ENCODE data around the gene PCDH9.

Gene PCDH9

DNA sequence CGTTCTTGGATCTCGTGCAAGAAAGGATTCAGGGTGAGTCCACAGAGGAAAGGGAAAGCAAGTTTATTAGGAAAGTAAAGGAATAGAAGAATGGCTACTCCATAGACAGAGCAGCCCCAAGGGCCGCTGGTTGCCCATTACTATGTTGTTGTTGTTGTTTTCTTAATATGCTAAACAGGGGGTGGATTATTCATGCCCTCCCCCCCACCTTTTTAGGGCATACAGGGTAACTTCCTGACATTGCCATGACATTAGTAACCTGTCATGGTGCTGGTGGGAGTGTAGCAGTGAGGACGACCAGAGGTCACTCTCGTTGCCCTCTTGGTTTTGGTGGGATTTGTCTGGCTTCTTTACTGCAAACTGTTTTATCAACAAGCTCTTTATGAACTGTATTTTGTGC, 29.1 kb upstream of the PCDH9 start:
- Histone ChIP-seq H3K36me3 (ENCODE audit: insufficient read depth, insufficient read length, low read length) (no peaks in the 10 kb centered on the region), H3K4me1 (ENCODE audit: insufficient read depth, insufficient read length) (no peaks in the 10 kb centered on the region), H3K27me3 (ENCODE audit: insufficient read depth, insufficient read length) (no peaks in the 10 kb centered on the region), H3K9ac (ENCODE audit: insufficient read length, low read depth) (no peak overlapping the region), H3K9me3 (ENCODE audit: insufficient read depth, low read length) (no peaks in the 10 kb centered on the region), H3K4me3 (ENCODE audit: insufficient read length, low read depth) (no peak overlapping the region)
- no peak for DNase-seq (ENCODE audit: low read depth, low spot score)
- TF ChIP-seq ZNF274 (IDR thresholded peaks at IDR 0.05; ENCODE audit: low read depth, low read length): no peak
- no peak for TF ChIP-seq SUZ12 (IDR thresholded peaks at IDR 0.05; ENCODE audit: extremely low read depth, insufficient read depth, insufficient read length)
- no peak for TF ChIP-seq YY1 (IDR thresholded peaks at IDR 0.05; ENCODE audit: insufficient read depth, insufficient read length)

GRCh38 chr13:67258482-67258881, 28.3 kb upstream of the PCDH9 start:
- Histone ChIP-seq H3K27me3 (ENCODE audit: insufficient read depth, insufficient read length) (no peaks in the 10 kb centered on the region), H3K4me3 (ENCODE audit: insufficient read length, low read depth) (no peak overlapping the region), H3K9me3 (ENCODE audit: insufficient read depth, low read length) (no peaks in the 10 kb centered on the region), H3K9ac (ENCODE audit: insufficient read length, low read depth) (no peak overlapping the region), H3K36me3 (ENCODE audit: insufficient read depth, insufficient read length, low read length) (no peaks in the 10 kb centered on the region), H3K4me1 (ENCODE audit: insufficient read depth, insufficient read length) (no peaks in the 10 kb centered on the region)
- DNase-seq (ENCODE audit: low read depth, low spot score): peak; percentile 54
- no peak for TF ChIP-seq SUZ12 (IDR thresholded peaks at IDR 0.05; ENCODE audit: extremely low read depth, insufficient read depth, insufficient read length)
- no peak for TF ChIP-seq YY1 (IDR thresholded peaks at IDR 0.05; ENCODE audit: insufficient read depth, insufficient read length)
- no peak for TF ChIP-seq ZNF274 (IDR thresholded peaks at IDR 0.05; ENCODE audit: low read depth, low read length)

DNA sequence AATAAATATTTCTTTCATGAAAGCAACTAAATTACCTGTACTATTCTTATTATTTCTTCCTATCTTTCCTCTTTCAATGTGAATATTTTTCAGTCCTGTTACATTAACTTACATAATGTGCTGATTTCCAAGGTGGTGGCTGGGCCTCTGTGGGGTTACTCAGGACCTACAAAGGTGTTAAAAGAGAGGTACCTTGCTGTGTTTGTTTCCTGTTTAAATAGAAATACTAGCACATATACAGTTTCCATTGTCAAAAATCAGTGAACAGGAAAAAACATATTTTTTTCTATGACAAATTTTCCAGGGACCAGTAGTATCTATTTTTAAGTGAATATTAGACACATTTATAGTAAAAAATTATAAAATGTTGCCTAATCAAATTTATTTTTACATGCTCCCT, 8.7 kb upstream of the PCDH9 start:
- DNase-seq (ENCODE audit: low read depth, low spot score): no peak
- H3K9ac ChIP-seq (ENCODE audit: insufficient read length, low read depth): no peak overlapping the region
- no peaks in the 10 kb centered on the region for H3K36me3 ChIP-seq (ENCODE audit: insufficient read depth, insufficient read length, low read length)
- no peaks in the 10 kb centered on the region for H3K9me3 ChIP-seq (ENCODE audit: insufficient read depth, low read length)
- H3K4me3 ChIP-seq (ENCODE audit: insufficient read length, low read depth): no peak overlapping the region
- no peaks in the 10 kb centered on the region for H3K27me3 ChIP-seq (ENCODE audit: insufficient read depth, insufficient read length)
- no peaks in the 10 kb centered on the region for H3K4me1 ChIP-seq (ENCODE audit: insufficient read depth, insufficient read length)
- TF ChIP-seq SUZ12 (IDR thresholded peaks at IDR 0.05; ENCODE audit: extremely low read depth, insufficient read depth, insufficient read length) (no peak), YY1 (IDR thresholded peaks at IDR 0.05; ENCODE audit: insufficient read depth, insufficient read length) (no peak), ZNF274 (IDR thresholded peaks at IDR 0.05; ENCODE audit: low read depth, low read length) (no peak)

- DNase-seq (ENCODE audit: low read depth, low spot score): no peak
- no peaks in the 10 kb centered on the region for H3K4me1 ChIP-seq (ENCODE audit: insufficient read depth, insufficient read length)
- no peaks in the 10 kb centered on the region for H3K9me3 ChIP-seq (ENCODE audit: insufficient read depth, low read length)
- no peak overlapping the region for H3K9ac ChIP-seq (ENCODE audit: insufficient read length, low read depth)
- TF ChIP-seq YY1 (IDR thresholded peaks at IDR 0.05; ENCODE audit: insufficient read depth, insufficient read length) (no peak), SUZ12 (IDR thresholded peaks at IDR 0.05; ENCODE audit: extremely low read depth, insufficient read depth, insufficient read length) (no peak), ZNF274 (IDR thresholded peaks at IDR 0.05; ENCODE audit: low read depth, low read length) (no peak)
- no peak overlapping the region for H3K4me3 ChIP-seq (ENCODE audit: insufficient read length, low read depth)
- H3K36me3 ChIP-seq (ENCODE audit: insufficient read depth, insufficient read length, low read length): no peaks in the 10 kb centered on the region
- H3K27me3 ChIP-seq (ENCODE audit: insufficient read depth, insufficient read length): no peaks in the 10 kb centered on the region
These were observed 8.2 kb upstream of the PCDH9 start for GRCh38 chr13:67238277-67238859.

GRCh38 chr13:67235265-67235664, 5.1 kb upstream of the PCDH9 start:
- H3K9me3 ChIP-seq (ENCODE audit: insufficient read depth, low read length): no peaks in the 10 kb centered on the region
- no peak overlapping the region for H3K9ac ChIP-seq (ENCODE audit: insufficient read length, low read depth)
- TF ChIP-seq ZNF274 (IDR thresholded peaks at IDR 0.05; ENCODE audit: low read depth, low read length) (no peak), YY1 (IDR thresholded peaks at IDR 0.05; ENCODE audit: insufficient read depth, insufficient read length) (no peak), SUZ12 (IDR thresholded peaks at IDR 0.05; ENCODE audit: extremely low read depth, insufficient read depth, insufficient read length) (no peak)
- H3K36me3 ChIP-seq (ENCODE audit: insufficient read depth, insufficient read length, low read length): no peaks in the 10 kb centered on the region
- H3K27me3 ChIP-seq (ENCODE audit: insufficient read depth, insufficient read length): no peaks in the 10 kb centered on the region
- H3K4me3 ChIP-seq (ENCODE audit: insufficient read length, low read depth): no peak overlapping the region
- no peaks in the 10 kb centered on the region for H3K4me1 ChIP-seq (ENCODE audit: insufficient read depth, insufficient read length)
- DNase-seq (ENCODE audit: low read depth, low spot score): no peak

DNA sequence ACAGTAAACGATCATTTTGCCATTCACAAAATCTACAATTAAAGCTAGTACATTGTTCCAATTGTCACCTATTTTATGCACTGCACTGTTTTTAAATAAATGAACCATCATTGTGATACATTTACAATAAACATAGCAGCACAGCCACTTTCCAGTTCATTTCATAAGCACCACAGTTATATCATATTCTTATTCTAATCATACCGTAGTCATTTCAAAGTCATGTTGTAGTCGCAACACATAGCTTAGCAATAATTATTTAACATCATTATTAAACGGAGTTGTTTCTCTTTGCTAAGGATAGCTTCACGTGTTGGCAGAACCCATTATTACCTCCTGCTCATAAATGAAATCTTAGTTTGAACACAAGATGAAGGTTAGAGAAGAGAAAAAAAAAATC, 2.2 kb upstream of the PCDH9 start:
- peaks cover 7% of the 10 kb centered on the region for H3K27me3 ChIP-seq (ENCODE audit: insufficient read depth, insufficient read length)
- no peaks in the 10 kb centered on the region for H3K9me3 ChIP-seq (ENCODE audit: insufficient read depth, low read length)
- no peak overlapping the region for H3K9ac ChIP-seq (ENCODE audit: insufficient read length, low read depth)
- H3K4me1 ChIP-seq (ENCODE audit: insufficient read depth, insufficient read length): no peaks in the 10 kb centered on the region
- no peak for DNase-seq (ENCODE audit: low read depth, low spot score)
- H3K4me3 ChIP-seq (ENCODE audit: insufficient read length, low read depth): no peak overlapping the region
- no peaks in the 10 kb centered on the region for H3K36me3 ChIP-seq (ENCODE audit: insufficient read depth, insufficient read length, low read length)
- TF ChIP-seq ZNF274 (IDR thresholded peaks at IDR 0.05; ENCODE audit: low read depth, low read length) (no peak), SUZ12 (IDR thresholded peaks at IDR 0.05; ENCODE audit: extremely low read depth, insufficient read depth, insufficient read length) (no peak), YY1 (IDR thresholded peaks at IDR 0.05; ENCODE audit: insufficient read depth, insufficient read length) (no peak)

GRCh38 chr13:67231289-67232000, 1.3 kb upstream of the PCDH9 start:
- H3K4me3 ChIP-seq (ENCODE audit: insufficient read length, low read depth): peak overlapping the region; percentile 61

More at GRCh38 chr13:67231289-67232000, 1.3 kb upstream of the PCDH9 start:
- no peaks in the 10 kb centered on the region for H3K4me1 ChIP-seq (ENCODE audit: insufficient read depth, insufficient read length)
- peak overlapping the region; percentile 79 for H3K9ac ChIP-seq (ENCODE audit: insufficient read length, low read depth)
- H3K27me3 ChIP-seq (ENCODE audit: insufficient read depth, insufficient read length): peaks cover 7% of the 10 kb centered on the region
- TF ChIP-seq YY1 (IDR thresholded peaks at IDR 0.05; ENCODE audit: insufficient read depth, insufficient read length) (no peak), ZNF274 (IDR thresholded peaks at IDR 0.05; ENCODE audit: low read depth, low read length) (no peak), SUZ12 (IDR thresholded peaks at IDR 0.05; ENCODE audit: extremely low read depth, insufficient read depth, insufficient read length) (no peak)
- no peaks in the 10 kb centered on the region for H3K36me3 ChIP-seq (ENCODE audit: insufficient read depth, insufficient read length, low read length)
- H3K9me3 ChIP-seq (ENCODE audit: insufficient read depth, low read length): no peaks in the 10 kb centered on the region
- DNase-seq (ENCODE audit: low read depth, low spot score): no peak

Data from NT2/D1 (cell line).